ENCODE measurements around the gene BCAR3.
"Not testable (repeated sequence)": the region's sequence is repeated elsewhere in the genome, so short reads cannot be mapped to it uniquely, and the experiment has no call there.

BCAR3 gene

GRCh38 chr1:93668951-93669350, 12.7 kb downstream of the BCAR3 start:
- no peak for DNase-seq (ENCODE audit: low read depth)

DNA sequence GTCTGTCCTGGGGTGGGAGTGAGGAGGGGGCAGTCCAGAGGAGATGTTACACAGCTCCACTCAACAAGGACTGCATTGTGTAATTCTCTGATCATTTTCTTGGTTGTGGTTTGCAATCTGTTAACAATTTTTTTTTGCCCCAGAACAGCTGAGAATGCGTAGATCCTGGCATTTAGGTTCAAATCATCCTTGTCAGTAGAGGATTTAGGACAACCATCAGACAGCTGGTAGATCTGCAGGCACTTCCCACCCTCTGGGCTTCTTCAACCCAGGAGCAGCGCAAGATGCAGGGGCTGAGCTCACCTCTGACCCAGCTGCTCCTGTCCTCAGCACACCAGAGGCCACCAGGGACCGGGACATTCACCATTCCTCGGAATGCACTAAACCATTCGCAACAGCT, 13.5 kb downstream of the BCAR3 start:
- DNase-seq (ENCODE audit: low read depth) = no peak

GRCh38 chr1:93667642-93668041, 14.0 kb downstream of the BCAR3 start:
- DNase-seq (ENCODE audit: low read depth) = no peak

DNA sequence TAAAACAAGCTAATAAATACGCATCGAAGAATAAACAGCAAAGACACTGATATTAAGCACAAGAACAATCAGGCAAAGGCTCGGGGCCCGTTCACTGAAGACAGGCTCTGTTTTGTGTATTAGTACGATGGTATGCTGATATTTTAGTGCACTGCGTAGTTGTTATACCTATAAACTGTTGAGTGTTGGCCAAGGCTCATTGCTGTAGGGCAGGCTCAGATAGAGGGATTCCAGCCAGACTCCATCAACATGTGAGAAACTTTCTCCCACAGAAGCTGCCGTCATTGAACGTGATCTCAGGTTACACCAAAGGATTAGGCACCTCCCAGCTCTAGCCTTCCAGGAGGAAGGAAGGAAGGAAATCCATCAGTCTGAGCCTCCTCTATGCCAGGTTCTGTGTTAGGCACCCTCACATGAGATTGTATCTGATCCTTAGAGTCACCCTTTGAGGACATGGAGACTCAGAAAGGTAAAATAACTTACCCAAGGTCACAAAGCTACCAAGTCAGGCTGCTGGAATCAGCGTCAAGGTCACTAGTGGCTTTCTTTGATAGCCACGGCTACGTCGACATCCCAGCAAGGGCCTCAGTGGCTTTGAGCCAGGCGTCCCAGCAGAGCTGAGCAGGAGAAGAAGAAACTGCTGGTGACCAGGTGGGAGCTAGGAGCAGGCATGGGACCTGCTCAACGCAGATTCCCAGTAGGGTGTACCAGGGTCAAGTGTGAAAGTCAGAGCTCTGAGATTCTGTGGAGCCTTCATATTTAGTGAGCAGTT, 14.8 kb downstream of the BCAR3 start:
- no peak for DNase-seq (ENCODE audit: low read depth)

DNA sequence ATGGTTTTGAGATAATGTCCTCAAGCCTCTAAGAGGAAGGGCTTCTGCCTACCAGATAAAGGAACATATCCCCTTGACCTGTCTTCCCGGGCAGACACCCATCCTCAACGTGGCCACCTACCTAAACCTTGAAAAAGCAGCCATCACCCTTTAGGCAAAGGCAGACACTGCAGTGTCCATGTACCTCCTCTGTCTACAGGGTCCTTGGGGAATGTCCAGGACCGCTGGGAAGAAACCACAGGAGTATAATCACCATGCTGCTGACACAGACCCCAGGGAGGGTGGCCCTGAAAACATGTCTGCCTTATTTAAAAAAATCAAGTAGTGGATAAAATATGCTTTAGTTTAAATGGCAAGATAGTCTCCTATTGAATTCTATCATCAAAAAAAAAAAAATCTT, 16.6 kb downstream of the BCAR3 start:
- no peak for DNase-seq (ENCODE audit: low read depth)

GRCh38 chr1:93663208-93663614, 18.4 kb downstream of the BCAR3 start:
- no peak for DNase-seq (ENCODE audit: low read depth)

GRCh38 chr1:93662481-93663207, 19.0 kb downstream of the BCAR3 start:
- no peak for DNase-seq (ENCODE audit: low read depth)

DNA sequence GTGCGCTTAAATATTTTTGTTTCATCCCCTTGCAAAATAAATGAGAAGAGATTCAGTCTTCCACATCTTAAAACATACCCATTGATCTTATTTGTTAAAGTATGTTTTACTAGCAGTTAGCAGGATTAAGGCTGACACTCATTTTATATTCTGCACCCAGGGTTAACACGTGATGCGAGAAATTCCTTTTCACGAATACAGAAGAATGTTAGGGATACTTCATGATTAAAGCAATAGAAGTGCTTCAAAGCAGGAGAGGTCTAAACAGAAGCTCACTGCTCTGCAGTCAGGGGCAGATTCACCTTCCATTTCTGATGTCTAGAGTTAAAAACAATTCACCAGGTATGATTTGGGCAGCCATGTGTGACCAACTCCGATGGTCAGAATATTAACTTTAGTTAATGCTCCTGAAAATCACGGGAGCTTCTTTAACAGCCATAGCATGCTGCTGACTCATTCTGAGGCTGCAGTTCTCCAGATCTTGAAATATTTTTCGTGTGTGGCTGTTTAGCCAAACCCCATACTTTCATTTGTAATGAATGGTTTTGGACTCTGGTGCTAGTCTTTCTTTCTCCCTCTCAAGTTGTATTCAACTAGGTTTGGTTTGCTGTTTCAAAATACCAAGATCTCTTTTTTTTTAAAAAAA, 19.7 kb downstream of the BCAR3 start:
- DNase-seq (ENCODE audit: low read depth) = no peak

DNA sequence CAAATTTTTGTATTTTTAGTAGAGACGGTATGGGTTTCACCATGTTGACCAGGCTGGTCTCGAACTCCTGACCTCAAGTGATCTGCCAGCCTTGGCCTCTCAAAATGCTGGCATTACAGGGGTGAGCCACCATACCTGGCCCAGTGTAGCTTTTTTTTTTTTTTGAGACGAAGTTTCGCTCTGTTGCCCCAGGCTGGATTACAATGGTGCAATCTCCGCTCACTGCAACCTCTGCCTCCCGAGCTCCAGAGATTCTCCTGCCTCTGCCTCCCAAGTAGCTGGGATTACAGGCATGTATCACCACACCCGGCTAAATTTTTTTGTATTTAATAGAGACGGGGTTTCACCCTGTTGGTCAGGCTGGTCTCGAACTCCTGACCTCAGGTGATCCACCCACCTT, 20.3 kb downstream of the BCAR3 start:
- DNase-seq (ENCODE audit: low read depth) = not testable (repeated sequence)

DNA sequence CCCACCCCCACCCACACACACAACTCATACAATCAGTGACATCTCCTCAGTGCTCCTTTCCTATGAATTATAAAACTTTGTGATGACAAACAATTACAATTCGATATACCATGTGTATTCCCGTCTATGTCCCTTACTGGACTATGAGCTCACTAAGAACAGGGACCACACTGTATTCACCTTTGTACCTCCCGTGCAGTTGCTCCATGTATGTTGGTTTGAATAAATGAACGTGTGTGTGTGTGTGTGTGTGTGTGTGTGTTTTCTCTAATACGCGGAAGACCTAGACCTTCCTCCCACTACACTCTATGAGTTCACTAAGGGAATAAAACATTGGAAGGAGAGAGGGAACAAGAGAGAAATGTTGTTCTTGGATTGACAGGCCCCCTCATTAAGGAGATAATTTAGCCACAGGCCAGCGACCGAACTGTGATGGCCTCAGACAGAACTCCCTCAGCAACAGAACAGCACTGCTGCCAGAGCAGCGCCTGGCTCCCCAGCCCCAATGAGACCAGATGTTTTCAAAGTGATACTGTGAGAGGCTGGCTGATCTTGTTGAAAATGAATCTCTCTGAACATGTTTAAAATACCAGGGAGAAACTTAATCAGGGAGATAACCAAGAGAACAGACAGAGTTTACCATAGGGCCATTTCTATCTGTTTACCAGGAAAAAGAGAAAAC, 21.7 kb downstream of the BCAR3 start:
- no peak for DNase-seq (ENCODE audit: low read depth)

DNA sequence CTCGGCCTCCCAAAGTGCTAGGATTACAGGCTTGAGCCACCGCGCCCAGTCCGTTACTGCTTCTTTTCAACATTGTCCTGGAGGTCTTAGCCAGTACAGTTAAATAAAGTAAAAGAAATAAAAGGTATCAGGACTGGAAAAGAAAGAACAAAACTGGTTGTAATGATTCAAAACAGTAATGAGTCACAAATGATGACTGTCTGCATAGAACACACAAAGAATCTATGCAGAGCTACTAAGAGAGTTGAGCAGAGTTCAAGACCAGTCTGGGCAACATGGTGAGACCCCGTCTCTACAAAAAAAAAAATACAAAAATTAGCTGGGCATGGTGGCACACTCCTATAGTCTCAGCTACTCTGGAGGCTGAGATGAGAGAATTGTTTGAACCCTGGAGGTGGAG, 23.4 kb downstream of the BCAR3 start:
- DNase-seq (ENCODE audit: low read depth) = no peak

- DNase-seq (ENCODE audit: low read depth) = no peak
Measured at GRCh38 chr1:93656491-93656890, 25.1 kb downstream of the BCAR3 start.

GRCh38 chr1:93653656-93654055, 28.0 kb downstream of the BCAR3 start:
- DNase-seq (ENCODE audit: low read depth) = no peak

- no peak for DNase-seq (ENCODE audit: low read depth)
Measured at GRCh38 chr1:93652323-93652949, 29.2 kb downstream of the BCAR3 start.

DNA sequence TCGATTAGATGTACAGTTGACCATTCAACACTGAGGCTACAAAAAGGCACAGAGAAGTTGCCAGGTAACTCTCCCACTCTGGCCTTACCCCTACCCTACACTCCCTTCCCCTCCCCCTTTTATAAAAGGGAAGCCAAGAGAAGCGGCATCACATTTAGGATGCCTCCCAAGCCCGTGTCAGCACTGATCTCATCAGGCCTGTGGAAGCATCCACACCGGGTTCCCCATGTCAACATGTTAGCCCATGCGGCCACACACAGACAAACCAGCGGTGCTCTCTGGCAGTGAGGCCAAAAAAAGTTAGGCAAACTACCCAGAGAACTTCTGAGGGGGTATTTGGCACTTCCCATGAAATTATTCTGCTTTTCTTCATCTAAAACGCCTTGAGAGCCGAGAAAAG, 29.9 kb downstream of the BCAR3 start:
- DNase-seq (ENCODE audit: low read depth) = no peak

DNA sequence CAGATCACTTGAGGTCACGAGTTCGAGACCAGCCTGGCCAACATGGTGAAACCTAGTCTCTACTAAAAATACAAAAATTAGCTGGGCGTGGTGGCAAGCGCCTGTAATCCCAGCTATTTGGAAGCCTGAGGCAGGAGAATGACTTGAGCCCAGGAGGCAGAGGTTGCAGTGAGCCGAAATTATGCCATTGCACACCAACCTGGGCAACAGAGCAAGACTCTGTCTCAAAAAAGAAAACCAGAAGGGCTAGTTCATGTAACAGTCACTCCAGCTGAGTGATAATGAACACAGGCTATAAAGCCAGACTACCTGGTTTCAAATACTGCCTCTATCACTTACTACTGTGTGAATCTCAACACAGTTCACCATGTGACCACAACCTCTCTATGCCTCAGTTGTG, 31.5 kb downstream of the BCAR3 start:
- not testable (repeated sequence) for DNase-seq (ENCODE audit: low read depth)

DNA sequence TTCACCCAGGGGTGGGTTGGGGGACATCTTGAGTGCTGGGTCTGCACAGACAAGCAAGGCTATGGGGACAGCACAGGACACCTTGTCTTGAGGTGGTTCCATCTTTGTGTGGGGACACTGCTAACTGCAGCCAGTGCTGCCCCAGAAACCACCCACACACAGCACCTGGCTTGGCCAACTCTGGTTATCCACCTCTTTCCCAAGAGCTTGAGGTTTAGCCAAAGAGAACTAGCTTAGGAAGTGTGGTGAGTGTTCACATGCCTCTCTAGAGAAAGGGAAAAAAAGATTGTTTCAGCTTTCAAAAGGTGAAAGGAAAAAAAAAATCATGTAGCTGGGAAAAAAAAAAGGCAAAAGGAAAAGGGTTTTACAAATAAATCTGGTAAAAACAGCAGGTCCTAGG, 32.4 kb downstream of the BCAR3 start:
- DNase-seq (ENCODE audit: low read depth) = no peak

- no peak for DNase-seq (ENCODE audit: low read depth)
Measured at GRCh38 chr1:93648656-93649055, 33.0 kb downstream of the BCAR3 start.

- no peak for DNase-seq (ENCODE audit: low read depth)
Measured at GRCh38 chr1:93641527-93641926, 40.1 kb downstream of the BCAR3 start.

DNA sequence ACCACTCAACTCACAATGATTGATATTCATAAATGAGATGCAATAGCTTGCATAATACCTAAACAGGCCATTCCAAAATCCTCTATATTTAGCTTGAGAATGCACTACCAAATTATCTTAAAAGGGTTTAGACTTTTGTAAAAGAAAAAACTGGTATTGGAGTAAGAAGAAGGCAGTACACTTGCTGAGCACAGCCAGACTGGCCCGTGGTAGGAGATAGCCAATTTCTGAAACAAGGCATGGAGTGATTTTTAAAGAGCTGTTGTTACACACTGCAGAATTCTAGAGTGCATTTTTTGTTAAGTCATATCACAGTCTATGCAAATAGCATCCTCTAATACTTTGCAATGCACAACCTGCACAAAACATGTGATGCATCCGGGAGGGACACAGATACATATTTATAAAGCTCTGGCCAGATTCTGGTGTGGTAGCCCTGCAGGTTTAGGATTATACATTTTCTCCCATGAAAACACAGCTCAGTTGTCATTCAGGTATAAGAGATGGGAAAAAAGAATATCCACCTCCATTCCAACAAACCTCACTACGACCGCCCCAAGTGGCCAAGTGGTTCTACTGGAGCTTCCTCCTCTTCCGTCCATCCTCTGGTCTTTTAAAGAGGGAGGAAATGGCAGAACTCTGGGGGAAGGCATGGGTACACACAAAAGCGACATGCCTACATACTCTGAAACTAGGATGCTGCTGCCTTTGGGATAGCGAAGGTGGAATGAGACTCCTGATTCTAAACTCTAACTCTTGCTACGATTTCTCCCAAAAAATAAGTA, 40.8 kb downstream of the BCAR3 start:
- DNase-seq (ENCODE audit: low read depth) = no peak

GRCh38 chr1:93638981-93639380, 42.7 kb downstream of the BCAR3 start:
- DNase-seq (ENCODE audit: low read depth) = no peak
